Measurements from ENCODE around the gene PDF. TPM values are rescaled to one million over a fixed set of nuclear protein-coding genes. Genes with fewer than 3 reads are reported as not detected.

The PDF gene
- total RNA-seq, 1 experiment from 2014 or later: 32.4 TPM

GRCh38 chr16:69351309-69352027, 21.1 kb upstream of the PDF start, which contains the start of gene TMED6:
Gene TMED6 (minus strand): TSS chr16:69351786. CDS start chr16:69351753, 33 bp downstream.
- Histone ChIP-seq H3K9me3 (ENCODE audit: low read depth, low read length, poor library complexity, severe bottlenecking) (no peaks in the 10 kb centered on the region), H3K27ac (ENCODE audit: low read depth, low read length, poor library complexity, severe bottlenecking) (no peak within 1 kb of the TSS), H3K36me3 (ENCODE audit: insufficient read depth, low read length, poor library complexity, severe bottlenecking) (no peaks in the 10 kb centered on the region), H3K27me3 (replicated peaks; ENCODE audit: insufficient read depth, low read depth, low read length, poor library complexity) (no peaks in the 10 kb centered on the region), H3K4me3 (ENCODE audit: low read depth, low read length, poor library complexity, severe bottlenecking) (no peak within 1 kb of the TSS), H3K4me1 (ENCODE audit: insufficient read depth, low read length, poor library complexity, severe bottlenecking) (no peaks in the 10 kb centered on the region)
- TF ChIP-seq, protein P1, sequence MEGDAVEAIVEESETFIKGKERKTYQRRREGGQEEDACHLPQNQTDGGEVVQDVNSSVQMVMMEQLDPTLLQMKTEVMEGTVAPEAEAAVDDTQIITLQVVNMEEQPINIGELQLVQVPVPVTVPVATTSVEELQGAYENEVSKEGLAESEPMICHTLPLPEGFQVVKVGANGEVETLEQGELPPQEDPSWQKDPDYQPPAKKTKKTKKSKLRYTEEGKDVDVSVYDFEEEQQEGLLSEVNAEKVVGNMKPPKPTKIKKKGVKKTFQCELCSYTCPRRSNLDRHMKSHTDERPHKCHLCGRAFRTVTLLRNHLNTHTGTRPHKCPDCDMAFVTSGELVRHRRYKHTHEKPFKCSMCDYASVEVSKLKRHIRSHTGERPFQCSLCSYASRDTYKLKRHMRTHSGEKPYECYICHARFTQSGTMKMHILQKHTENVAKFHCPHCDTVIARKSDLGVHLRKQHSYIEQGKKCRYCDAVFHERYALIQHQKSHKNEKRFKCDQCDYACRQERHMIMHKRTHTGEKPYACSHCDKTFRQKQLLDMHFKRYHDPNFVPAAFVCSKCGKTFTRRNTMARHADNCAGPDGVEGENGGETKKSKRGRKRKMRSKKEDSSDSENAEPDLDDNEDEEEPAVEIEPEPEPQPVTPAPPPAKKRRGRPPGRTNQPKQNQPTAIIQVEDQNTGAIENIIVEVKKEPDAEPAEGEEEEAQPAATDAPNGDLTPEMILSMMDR (conservative IDR thresholded peaks at IDR 0.05; ENCODE audit: low read depth, low read length): no peak
- no peak for TF ChIP-seq EZH2 (IDR thresholded peaks at IDR 0.05; ENCODE audit: borderline replicate concordance, low read depth, low read length, poor library complexity, severe bottlenecking)
- BruUV-seq (replicated peaks): no TSS peak
- intact Hi-C loops (cut with micrococcal nuclease; ENCODE audit: unreplicated experiment): no loop called here
- DNase-seq (ENCODE audit: low spot score): no peak
- ChIA-PET POLR2A (ENCODE audit: low non-redundant PET) (no interaction called here), CTCF (no interaction called here)

DNA sequence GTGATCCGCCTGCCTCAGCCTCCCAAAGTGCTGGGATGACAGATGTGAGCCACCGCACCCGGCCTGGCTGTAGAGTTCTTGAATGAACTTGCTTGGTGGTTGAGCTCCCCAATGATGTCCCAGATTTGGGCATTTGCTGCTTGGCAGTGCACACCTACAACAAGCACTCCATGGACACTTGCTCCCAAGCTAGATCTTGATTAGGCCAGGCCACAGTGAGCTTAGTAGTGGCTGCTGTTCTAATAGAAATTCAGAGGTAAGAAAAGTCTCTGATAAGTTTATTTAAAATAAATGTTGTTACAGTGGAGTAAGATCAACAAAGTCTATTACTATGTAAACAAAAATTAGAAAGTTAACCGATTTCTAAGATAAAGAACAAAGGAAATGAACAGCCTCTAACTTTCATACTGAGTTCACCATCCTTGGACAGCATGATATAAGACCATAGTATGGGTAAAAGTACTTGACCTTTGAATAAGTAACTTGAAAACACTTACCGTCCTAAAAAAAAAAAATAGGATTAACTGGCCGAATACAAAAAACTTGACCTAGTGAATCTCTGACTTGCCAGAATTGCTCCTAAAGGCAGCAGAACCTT, 20.2 kb upstream of the PDF start:
- Histone ChIP-seq H3K4me3 (ENCODE audit: low read depth, low read length, poor library complexity, severe bottlenecking) (no peak overlapping the region), H3K27ac (ENCODE audit: low read depth, low read length, poor library complexity, severe bottlenecking) (no peak overlapping the region), H3K4me1 (ENCODE audit: insufficient read depth, low read length, poor library complexity, severe bottlenecking) (no peaks in the 10 kb centered on the region), H3K36me3 (ENCODE audit: insufficient read depth, low read length, poor library complexity, severe bottlenecking) (no peaks in the 10 kb centered on the region), H3K27me3 (replicated peaks; ENCODE audit: insufficient read depth, low read depth, low read length, poor library complexity) (no peaks in the 10 kb centered on the region), H3K9me3 (ENCODE audit: low read depth, low read length, poor library complexity, severe bottlenecking) (no peaks in the 10 kb centered on the region)
- TF ChIP-seq EZH2 (IDR thresholded peaks at IDR 0.05; ENCODE audit: borderline replicate concordance, low read depth, low read length, poor library complexity, severe bottlenecking): no peak
- TF ChIP-seq, protein P1 (conservative IDR thresholded peaks at IDR 0.05; ENCODE audit: low read depth, low read length): no peak
- ChIA-PET POLR2A (ENCODE audit: low non-redundant PET) (no interaction called here), CTCF (no interaction called here)
- no peak for DNase-seq (ENCODE audit: low spot score)
- intact Hi-C loops (cut with micrococcal nuclease; ENCODE audit: unreplicated experiment): no loop called here
- BruUV-seq (replicated peaks): no TSS peak

DNA sequence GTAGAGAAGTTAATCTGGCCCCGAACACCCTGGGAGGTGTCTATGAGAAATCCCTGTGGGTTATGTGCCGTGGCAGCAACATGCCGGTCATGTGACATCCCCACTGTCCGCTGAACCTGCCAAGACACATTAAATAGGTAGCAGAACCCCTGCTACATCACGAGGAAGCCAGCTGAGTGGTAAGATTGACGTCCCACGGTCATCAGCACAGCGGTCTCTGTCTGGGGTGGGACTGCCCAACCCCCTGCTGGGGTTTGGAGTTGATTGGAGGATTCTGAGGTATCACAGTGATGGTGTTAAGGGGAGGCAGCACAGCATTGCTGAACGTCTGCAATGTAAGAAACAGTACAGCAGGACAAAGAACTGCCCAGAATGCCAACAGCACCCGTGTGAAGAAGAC, 19.1 kb upstream of the PDF start:
- Histone ChIP-seq H3K36me3 (ENCODE audit: insufficient read depth, low read length, poor library complexity, severe bottlenecking) (no peaks in the 10 kb centered on the region), H3K27me3 (replicated peaks; ENCODE audit: insufficient read depth, low read depth, low read length, poor library complexity) (no peaks in the 10 kb centered on the region), H3K4me3 (ENCODE audit: low read depth, low read length, poor library complexity, severe bottlenecking) (no peak overlapping the region), H3K27ac (ENCODE audit: low read depth, low read length, poor library complexity, severe bottlenecking) (no peak overlapping the region), H3K9me3 (ENCODE audit: low read depth, low read length, poor library complexity, severe bottlenecking) (no peaks in the 10 kb centered on the region), H3K4me1 (ENCODE audit: insufficient read depth, low read length, poor library complexity, severe bottlenecking) (no peaks in the 10 kb centered on the region)
- BruUV-seq (replicated peaks): no TSS peak
- ChIA-PET CTCF (no interaction called here), POLR2A (ENCODE audit: low non-redundant PET) (no interaction called here)
- no peak for TF ChIP-seq EZH2 (IDR thresholded peaks at IDR 0.05; ENCODE audit: borderline replicate concordance, low read depth, low read length, poor library complexity, severe bottlenecking)
- TF ChIP-seq, protein P1 (conservative IDR thresholded peaks at IDR 0.05; ENCODE audit: low read depth, low read length): no peak
- intact Hi-C loops (cut with micrococcal nuclease; ENCODE audit: unreplicated experiment): no loop called here
- DNase-seq (ENCODE audit: low spot score): no peak
